OCI-LY3 (cell line): ENCODE data around the gene UNC50.

Source experiments
- CTCF ChIP-seq: fragments of 200-600, 300-600 bp; sonication (generic); IDR thresholded peaks from 2 replicates; pipeline ENCODE4 v1.5.1; 2014; ENCODE audit warnings: antibody characterized with exemption, low read length, low read depth
- EZH2phosphoT487 ChIP-seq: fragments of 200-600 bp; shearing (Covaris generic); IDR thresholded peaks from 2 replicates; pipeline ENCODE4 v1.6.1; 2018; ENCODE audit warnings: antibody characterized with exemption, mixed run types, low read depth

GRCh38 chr2:98564541-98565132, 43.8 kb upstream of the UNC50 start:
- TF ChIP-seq EZH2phosphoT487: no peak
- no peak for TF ChIP-seq CTCF
